Transverse colon (tissue), 4 donors: ENCODE data around the gene SNCG. TPM values are rescaled to one million over a fixed set of nuclear protein-coding genes. Genes with fewer than 3 reads are reported as not detected.
"Not testable (repeated sequence)": the region's sequence is repeated elsewhere in the genome, so short reads cannot be mapped to it uniquely, and the experiment has no call there.

Experiments
- DNase-seq: peaks from one replicate; pipeline ENCODE4 v3.0.0-alpha.2; 2019
- H3K27ac ChIP-seq, 4 donors: fragments of 200-600 bp; sonication (generic); 2 replicates each; pipeline ENCODE4 v1.5.1; 2016 to 2018; ENCODE audit warnings: inconsistent platforms in 4 of 4
- H3K27me3 ChIP-seq: fragments of 200-600 bp; sonication (generic); 2 replicates; pipeline ENCODE4 v1.5.1; 2017; ENCODE audit warnings: inconsistent platforms
- H3K36me3 ChIP-seq, 4 donors: fragments of 200-600 bp; sonication (generic); 2 replicates each; pipeline ENCODE4 v1.5.1; 2017 to 2019; ENCODE audit warnings: inconsistent platforms in 4 of 4
- H3K4me1 ChIP-seq, 4 donors: fragments of 200-600 bp; sonication (generic); 2 replicates each; pipeline ENCODE4 v1.5.1; 2017 to 2020; ENCODE audit warnings: inconsistent platforms in 4 of 4
- H3K4me3 ChIP-seq, 4 donors: fragments of 200-600 bp; sonication (generic); 1 replicate in 1 of 4; 2 replicates in 3 of 4; pipeline versions ENCODE4 v1.5.1 to v1.6.1; 2017 to 2019; ENCODE audit warnings: inconsistent platforms in 4 of 4
- H3K9me3 ChIP-seq, 2 donors: fragments of 200-600 bp; sonication (generic); 2 replicates each; pipeline ENCODE4 v1.5.1; 2017 to 2019; ENCODE audit warnings: inconsistent platforms in 2 of 2
- CTCF ChIP-seq, 5 experiments: fragments of 200-600 bp in 3 of 5; fragments of 450-650 bp in 2 of 5; sonication (generic) in 3 of 5; IDR thresholded peaks; 1 replicate in 2 of 5; 2 replicates in 3 of 5; pipeline ENCODE4 v1.5.1; 2016 to 2017; ENCODE audit warnings: antibody characterized with exemption in 5 of 5, inconsistent platforms in 3 of 5, mild to moderate bottlenecking in 2 of 5, moderate library complexity in 1 of 5
- EP300 ChIP-seq: sonication (generic); formaldehyde crosslinking; IDR thresholded peaks from one replicate; pipeline ENCODE4 v1.6.1; 2017; ENCODE audit warnings: antibody characterized with exemption, low read depth
- POLR2A ChIP-seq: fragments of 450-650 bp; IDR thresholded peaks from one replicate; pipeline ENCODE4 v1.6.1; 2016; ENCODE audit warnings: antibody characterized with exemption, mild to moderate bottlenecking, moderate library complexity
- POLR2AphosphoS5 ChIP-seq, 3 donors: sonication (generic); formaldehyde crosslinking; IDR thresholded peaks; one replicate each; pipeline ENCODE4 v1.6.1; 2016; ENCODE audit warnings: antibody characterized with exemption in 3 of 3
- whole genome bisulfite sequencing, 2 donors: methylation state at CpG; one replicate each; pipeline ENCODE4 v1.1.5; 2018; ENCODE audit warnings: low coverage in 1 of 2; 5-methylcytosine and 5-hydroxymethylcytosine counted together
- in situ Hi-C, 4 donors: fragments of 200-750 bp; cut with MboI; loops; one replicate each; pipeline versions ENCODE4 v1.15.0 to v1.15.1; 2017; ENCODE audit warnings: low sequenced_read_pairs in 3 of 4, low pct_ligation_motif_present in 1 of 4, low pct_unique_long_range_greater_than_20kb in 1 of 4
- intact Hi-C: fragments of 100-400 bp; cut with DNase I; formaldehyde crosslinking; loops from one replicate; pipeline ENCODE4 v1.15.1; 2023; ENCODE audit warnings: low total_unique reads
- total RNA-seq, 4 donors: library from RNA; depleted of rRNA; stranded (reverse); fragments of >200 nt; gene quantifications; one replicate each; pipeline ENCODE4 v1.1.0, GENCODE V29; 2016

Gene SNCG
- total RNA-seq, 4 donors from 2014 or later, result 7.4 to 7.5 TPM; not detected in 2

- WGBS, 2 donors, result 82 to 84% methylated on average over 8 to 15 of the region's 15 CpGs
- intact Hi-C loops, result no loop called here
- peak overlapping the region; percentile 0 to 57 (median 35) for H3K27ac ChIP-seq
These were observed 28.7 kb upstream of the SNCG start for GRCh38 chr10:86929468-86930380.

DNA sequence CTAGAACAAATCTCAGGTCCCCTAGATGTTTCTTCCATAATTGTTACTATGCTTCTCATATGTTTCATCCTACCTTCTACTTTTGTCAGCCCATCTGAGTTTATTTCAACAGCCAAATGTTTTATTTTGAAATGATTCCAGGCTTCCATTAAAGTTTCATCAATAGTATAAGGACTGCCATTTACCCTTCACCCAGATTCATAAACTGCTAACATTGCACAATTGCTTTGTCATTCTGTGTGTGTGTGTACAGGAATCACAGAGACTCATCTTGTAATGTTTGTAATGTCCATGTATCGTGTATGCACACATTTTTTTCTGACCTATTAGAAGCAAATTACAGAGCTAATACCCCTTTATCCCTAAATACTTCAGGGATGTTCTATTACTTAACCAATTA, 26.5 kb upstream of the SNCG start:
- Histone ChIP-seq H3K27me3 (no peaks in the 10 kb centered on the region), H3K36me3 (no peaks in the 10 kb centered on the region), H3K9me3 (no peaks in the 10 kb centered on the region), H3K4me1 (no peaks in the 10 kb centered on the region), H3K27ac (peak overlapping the region in 1 of 4 donors; percentile 7), H3K4me3 (no peak overlapping the region)
- peak in 1 of 3 donors; percentile 36 for TF ChIP-seq POLR2AphosphoS5 (IDR thresholded peaks at IDR 0.05)
- TF ChIP-seq POLR2A, result no peak
- no peak for TF ChIP-seq EP300
- TF ChIP-seq CTCF (IDR thresholded peaks at IDR 0.05), result no peak
- in situ Hi-C loops (no loop called here), intact Hi-C loops (no loop called here)
- 64 to 83% methylated on average over 1 of the region's 1 CpG for WGBS, 2 donors
- no peak for DNase-seq

More at GRCh38 chr10:86929468-86930380, 28.7 kb upstream of the SNCG start:
- H3K27me3 ChIP-seq, result no peaks in the 10 kb centered on the region
- H3K4me1 ChIP-seq, result no peaks in the 10 kb centered on the region
- H3K4me3 ChIP-seq, result no peak overlapping the region
- no peaks in the 10 kb centered on the region for H3K9me3 ChIP-seq
- no peak for DNase-seq
- TF ChIP-seq CTCF (IDR thresholded peaks at IDR 0.05), result no peak
- peak; percentile 74 for TF ChIP-seq EP300
- peak in 2 of 3 donors; percentile 49 to 63 for TF ChIP-seq POLR2AphosphoS5 (IDR thresholded peaks at IDR 0.05)
- H3K36me3 ChIP-seq, result no peaks in the 10 kb centered on the region
- in situ Hi-C loops, result no loop called here

- H3K9me3 ChIP-seq, result no peaks in the 10 kb centered on the region
- no peak overlapping the region for H3K4me3 ChIP-seq
- intact Hi-C loops, result no loop called here
- H3K4me1 ChIP-seq, result no peaks in the 10 kb centered on the region
- in situ Hi-C loops, result no loop called here
- H3K27ac ChIP-seq, result no peak overlapping the region
- TF ChIP-seq EP300, result no peak
- no peak for DNase-seq
- H3K27me3 ChIP-seq, result no peaks in the 10 kb centered on the region
- no peaks in the 10 kb centered on the region for H3K36me3 ChIP-seq
- WGBS, 2 donors, result 73 to 83% methylated on average over 2 of the region's 2 CpGs
These were observed 25.7 kb upstream of the SNCG start for GRCh38 chr10:86932674-86933073.

GRCh38 chr10:86934162-86934711, 24.2 kb upstream of the SNCG start:
- H3K9me3 ChIP-seq, H3K36me3 ChIP-seq, H3K27ac ChIP-seq, DNase-seq, H3K27me3 ChIP-seq, in situ Hi-C loops, H3K4me3 ChIP-seq, intact Hi-C loops, H3K4me1 ChIP-seq: not testable (repeated sequence)
- 84% methylated on average over 6 of the region's 6 CpGs; no CpG with 5 or more reads in 1 of the 2 donors for WGBS, 2 donors

DNA sequence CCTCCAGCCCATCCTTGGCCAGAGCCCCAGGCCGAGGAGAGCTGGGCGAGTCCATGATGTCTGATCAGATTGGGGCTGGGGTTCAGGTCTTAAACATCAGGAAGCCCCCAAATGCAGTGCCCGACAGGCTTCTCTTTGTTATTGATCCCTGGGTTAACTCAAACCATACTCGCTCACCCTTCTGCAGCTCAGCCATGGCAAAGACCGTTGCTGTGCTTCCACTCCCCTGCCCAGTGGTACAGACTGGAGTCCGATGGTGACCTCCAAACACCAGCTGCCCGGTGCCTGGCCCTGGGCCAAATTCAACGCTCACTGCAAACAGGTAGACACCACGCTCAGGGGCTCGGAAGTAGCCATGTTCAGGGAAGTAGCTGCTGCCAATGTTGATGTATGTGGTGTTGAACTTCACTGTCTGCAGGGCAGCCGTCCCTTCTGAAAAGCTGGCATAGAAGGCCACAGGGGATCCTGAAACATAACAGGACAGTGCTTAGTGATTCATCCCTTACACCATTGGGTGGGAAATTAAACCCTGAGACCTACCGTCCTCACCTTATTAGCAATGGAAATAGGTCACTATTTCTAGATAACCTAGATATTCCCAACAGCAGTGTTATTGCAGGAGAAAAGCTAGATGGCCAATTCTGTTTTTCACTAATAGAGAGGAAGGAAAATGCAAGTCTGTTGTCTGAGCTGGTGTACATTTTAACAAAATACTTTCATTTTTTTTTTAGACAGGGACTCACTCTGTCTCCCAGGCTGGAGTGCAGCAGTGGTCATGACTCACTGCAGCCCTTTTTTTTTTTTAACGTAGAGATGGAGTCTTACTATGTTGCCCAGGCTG, 21.5 kb upstream of the SNCG start:
- in situ Hi-C loops, result no loop called here
- 67 to 72% methylated on average over 1 to 13 of the region's 13 CpGs for WGBS, 2 donors
- DNase-seq, result no peak
- no peak overlapping the region for H3K4me3 ChIP-seq
- TF ChIP-seq POLR2AphosphoS5 (IDR thresholded peaks at IDR 0.05) (no peak), EP300 (no peak), CTCF (IDR thresholded peaks at IDR 0.05) (no peak), POLR2A (no peak)
- H3K27ac ChIP-seq, result no peak overlapping the region
- intact Hi-C loops, result no loop called here
- H3K9me3 ChIP-seq, result no peaks in the 10 kb centered on the region
- no peaks in the 10 kb centered on the region for H3K27me3 ChIP-seq
- no peaks in the 10 kb centered on the region for H3K36me3 ChIP-seq
- peaks cover 0 to 3% (median 1%) of the 10 kb centered on the region in 4 donors for H3K4me1 ChIP-seq
